Thoracic aorta endothelial cell (primary cell): ENCODE results near the gene KDR. TPM values are rescaled to one million over a fixed set of nuclear protein-coding genes. Genes with fewer than 3 reads are reported as not detected.

Experiments
- small RNA-seq: library from RNA; depleted of rRNA; stranded (forward); fragments of <200 nt; gene quantifications from one replicate; pipeline ENCODE3, GENCODE V24; 2012
- total RNA-seq: library from RNA; depleted of rRNA; stranded (reverse); fragments of >200 nt; gene quantifications from 2 replicates; pipeline ENCODE4 v1.2.3, GENCODE V29; 2012

KDR gene
- total RNA-seq: 156 and 446 TPM in 2 replicates

DNA sequence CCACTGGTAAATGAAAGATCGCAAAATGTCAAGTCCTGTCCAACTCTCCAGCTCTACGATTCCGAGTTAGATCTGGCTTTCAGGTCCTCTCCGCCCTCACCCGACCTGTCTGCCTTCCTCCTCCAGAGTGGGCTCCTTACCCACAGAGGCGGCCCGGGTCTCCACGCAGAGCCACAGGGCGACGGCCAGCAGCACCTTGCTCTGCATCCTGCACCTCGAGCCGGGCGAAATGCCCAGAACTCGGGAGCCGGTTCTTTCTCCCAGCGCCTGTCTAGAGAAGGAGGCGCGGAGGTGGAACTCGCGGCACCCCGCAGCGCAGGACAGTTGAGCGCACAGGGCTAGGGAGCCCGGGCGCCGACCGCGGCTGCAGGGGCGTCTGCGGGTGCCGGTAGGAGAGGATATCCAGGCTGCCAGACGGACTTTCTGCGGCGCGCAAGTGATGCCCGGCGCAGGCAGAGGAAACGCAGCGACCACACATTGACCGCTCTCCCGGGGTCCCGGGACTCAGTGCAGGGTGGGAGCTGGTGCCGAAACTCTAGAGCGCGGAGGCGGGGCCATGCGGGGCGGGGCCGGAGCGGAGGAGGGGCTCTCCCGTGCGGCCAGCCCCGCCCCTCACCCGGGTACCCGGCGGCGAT is at the start of gene KDR:
Gene KDR, minus strand, starts transcription at position 509 of the 635 bp plus-strand sequence. Its CDS starts 302 bp downstream, at position 207.

Small RNA genes lying within 50 kb of the gene (small RNA-seq; reads per million reads assigned to genes)
- gene RN7SL424P (not detected), gene RNU6-410P (not detected)

Other genes starting within 250 kb of the KDR start
- 10.0 and 11.3 TPM in 2 replicates for gene SRD5A3, start 220.6 kb upstream of the KDR start, total RNA-seq